HFFc6 (cell line): ENCODE results near the gene CLPTM1. TPM values are rescaled to one million over a fixed set of nuclear protein-coding genes. Genes with fewer than 3 reads are reported as not detected.
"Not testable (repeated sequence)": the region's sequence is repeated elsewhere in the genome, so short reads cannot be mapped to it uniquely, and the experiment has no call there.

ENCODE experiments used
- DNase-seq: peaks from one replicate; pipeline ENCODE4 v3.0.0-alpha.2; 2018
- H3K27ac Mint-ChIP-seq: 2 replicates; pipeline ENCODE4 v1.8.0; 2020; ENCODE audit warnings: mild to moderate bottlenecking, mixed read lengths
- H3K27me3 Mint-ChIP-seq: 2 replicates; pipeline ENCODE4 v1.8.0; 2021; ENCODE audit warnings: mild to moderate bottlenecking, moderate library complexity, mixed read lengths; ENCODE audit not compliant: insufficient read depth
- H3K36me3 Mint-ChIP-seq: 2 replicates; pipeline ENCODE4 v1.8.0; 2021; ENCODE audit warnings: low read depth, mixed read lengths
- H3K4me1 Mint-ChIP-seq: 2 replicates; pipeline ENCODE4 v1.8.0; 2020; ENCODE audit warnings: low read depth, mixed read lengths
- H3K4me3 Mint-ChIP-seq: 2 replicates; pipeline ENCODE4 v1.8.0; 2020; ENCODE audit warnings: mild to moderate bottlenecking, moderate library complexity, mixed read lengths
- H3K9me3 Mint-ChIP-seq: 2 replicates; pipeline ENCODE4 v1.8.0; 2020; ENCODE audit warnings: mild to moderate bottlenecking, mixed read lengths
- CTCF ChIP-seq: fragments of 200-600 bp; sonication (generic); IDR thresholded peaks from 2 replicates; pipeline ENCODE4 v1.5.0; 2021; ENCODE audit warnings: antibody characterized with exemption, mild to moderate bottlenecking
- total RNA-seq, 6 experiments: library from RNA; stranded (reverse); fragmentation: NEBNext Ultra II Directional; extraction: Animal tissue kit (Norgen Biotek cat#: 25700); gene quantifications; 2 replicates in 1 of 6; 3 replicates in 5 of 6; pipeline ENCODE4 v1.2.3, GENCODE V29; 2021

CLPTM1 gene
- total RNA-seq, 6 experiments from 2014 or later, result 160 to 184 (median 172) TPM

- Mint-ChIP-seq H3K36me3 (peaks cover 7% of the 10 kb centered on the region; the same call in 1 of the 2 replicates), H3K9me3 (no peaks in the 10 kb centered on the region), H3K4me1 (no peaks in the 10 kb centered on the region), H3K27me3 (peaks cover 4% of the 10 kb centered on the region), H3K27ac (no peak overlapping the region), H3K4me3 (no peak overlapping the region)
- no peak for TF ChIP-seq CTCF
- DNase-seq, result no peak
Observed at GRCh38 chr19:44968670-44969069, 13.5 kb downstream of the CLPTM1 start.

GRCh38 chr19:44969437-44969836 is 14.3 kb downstream of the CLPTM1 start:
- no peak for TF ChIP-seq CTCF
- no peaks in the 10 kb centered on the region for H3K9me3 Mint-ChIP-seq
- no peak for DNase-seq
- H3K27me3 Mint-ChIP-seq, result peaks cover 4% of the 10 kb centered on the region
- H3K36me3 Mint-ChIP-seq, result peaks cover 9% of the 10 kb centered on the region
- H3K4me3 Mint-ChIP-seq, result no peak overlapping the region
- H3K27ac Mint-ChIP-seq, result no peak overlapping the region
- H3K4me1 Mint-ChIP-seq, result no peaks in the 10 kb centered on the region

GRCh38 chr19:44971451-44971850 is 16.3 kb downstream of the CLPTM1 start:
- not testable (repeated sequence) for H3K27ac Mint-ChIP-seq, H3K27me3 Mint-ChIP-seq, H3K9me3 Mint-ChIP-seq, DNase-seq, H3K36me3 Mint-ChIP-seq, H3K4me1 Mint-ChIP-seq, H3K4me3 Mint-ChIP-seq

GRCh38 chr19:44972802-44973201 is 17.6 kb downstream of the CLPTM1 start:
- Mint-ChIP-seq H3K4me1 (no peaks in the 10 kb centered on the region), H3K27ac (no peak overlapping the region), H3K9me3 (no peaks in the 10 kb centered on the region), H3K4me3 (no peak overlapping the region), H3K36me3 (peaks cover 4% of the 10 kb centered on the region), H3K27me3 (no peaks in the 10 kb centered on the region)
- DNase-seq, result no peak
- no peak for TF ChIP-seq CTCF

- H3K36me3 Mint-ChIP-seq, result peaks cover 4% of the 10 kb centered on the region
- H3K4me3 Mint-ChIP-seq, result no peak overlapping the region
- no peaks in the 10 kb centered on the region for H3K4me1 Mint-ChIP-seq
- H3K27ac Mint-ChIP-seq, result no peak overlapping the region
- H3K9me3 Mint-ChIP-seq, result no peaks in the 10 kb centered on the region
- DNase-seq, result no peak
- no peak for TF ChIP-seq CTCF
- no peaks in the 10 kb centered on the region for H3K27me3 Mint-ChIP-seq
Observed at GRCh38 chr19:44973982-44974735, 19.0 kb downstream of the CLPTM1 start.

GRCh38 chr19:44974857-44975256 is 19.7 kb downstream of the CLPTM1 start:
- Mint-ChIP-seq H3K27me3 (no peaks in the 10 kb centered on the region), H3K4me1 (no peaks in the 10 kb centered on the region), H3K9me3 (no peaks in the 10 kb centered on the region), H3K36me3 (peaks cover 4% of the 10 kb centered on the region), H3K27ac (no peak overlapping the region), H3K4me3 (no peak overlapping the region)
- no peak for DNase-seq
- TF ChIP-seq CTCF, result no peak
